Islet precursor cell (in vitro differentiated cells): Measurements from ENCODE around the gene DBNDD1.
"Not testable (repeated sequence)": the region's sequence is repeated elsewhere in the genome, so short reads cannot be mapped to it uniquely, and the experiment has no call there.

Experiments
- DNase-seq: peaks from one replicate; pipeline ENCODE4 v3.0.0-alpha.2; 2018

DBNDD1 gene

GRCh38 chr16:90010676-90011507 is 8.4 kb downstream of the DBNDD1 start:
- no peak for DNase-seq

GRCh38 chr16:90009172-90009899 is 9.9 kb downstream of the DBNDD1 start:
- DNase-seq: no peak

- no peak for DNase-seq
Measured at GRCh38 chr16:90008708-90009145, 10.5 kb downstream of the DBNDD1 start.

GRCh38 chr16:90007635-90008234 is 11.5 kb downstream of the DBNDD1 start:
- DNase-seq: not testable (repeated sequence)

DNA sequence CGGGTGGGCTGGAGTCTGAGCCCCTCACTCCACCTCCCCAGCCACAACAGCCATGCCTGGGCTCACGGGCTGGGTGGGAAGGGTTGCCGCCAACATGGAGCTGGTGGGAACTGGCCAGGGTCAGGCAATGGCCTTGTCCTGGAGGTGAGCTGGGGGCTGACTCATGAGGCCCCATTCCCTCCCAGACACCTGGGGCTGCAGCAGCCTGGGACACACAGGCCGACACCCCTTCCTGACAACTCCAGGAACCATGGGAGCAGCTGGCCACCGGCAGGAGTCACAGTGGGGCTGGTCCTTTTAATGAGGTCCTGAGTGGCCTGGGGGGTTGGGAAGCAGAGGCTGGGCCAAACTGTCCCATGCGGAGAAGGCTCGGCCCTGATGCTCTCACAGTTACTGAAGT is 12.2 kb downstream of the DBNDD1 start:
- peak; percentile 53 for DNase-seq

- no peak for DNase-seq
Measured at GRCh38 chr16:90005956-90006663, 13.1 kb downstream of the DBNDD1 start.

GRCh38 chr16:90004577-90004976 is 14.7 kb downstream of the DBNDD1 start:
- DNase-seq: no peak

GRCh38 chr16:90002759-90003158 is 16.5 kb downstream of the DBNDD1 start:
- no peak for DNase-seq

- no peak for DNase-seq
Measured at GRCh38 chr16:90001761-90002503, 17.3 kb downstream of the DBNDD1 start.

DNA sequence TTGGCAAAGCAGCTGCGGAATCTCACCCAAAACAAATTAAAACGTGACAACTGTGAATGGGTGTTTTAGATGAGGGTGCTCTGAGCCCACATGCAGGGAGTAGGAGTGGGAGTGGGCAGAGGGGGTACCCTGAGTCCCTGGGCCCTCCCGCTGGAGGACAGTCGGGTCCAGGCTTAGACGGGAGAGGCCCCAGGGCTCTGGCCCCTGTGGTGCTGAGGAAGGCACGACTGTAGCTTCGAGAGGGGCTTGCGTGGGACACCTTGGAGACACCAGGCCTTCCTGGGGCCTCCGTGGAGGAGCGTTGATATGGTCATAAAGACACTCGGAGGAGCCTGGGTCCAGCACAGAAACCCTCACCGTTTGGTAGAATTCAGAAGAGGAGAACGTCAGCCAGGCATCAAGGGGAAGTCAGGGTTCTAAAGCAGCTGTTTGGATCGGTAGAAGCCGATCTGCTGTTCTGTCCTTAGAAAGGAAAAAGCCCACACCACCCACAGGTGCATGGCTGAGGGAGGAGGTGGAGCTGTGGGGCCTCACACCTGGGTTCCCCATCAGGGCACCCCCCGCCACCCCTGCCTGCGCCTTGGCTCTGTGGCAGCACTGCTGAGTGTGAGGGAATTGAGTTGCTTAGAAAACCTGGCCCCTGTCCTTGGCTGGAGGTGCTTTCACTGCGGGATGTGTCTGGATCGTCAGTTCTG is 18.4 kb downstream of the DBNDD1 start:
- no peak for DNase-seq

DNA sequence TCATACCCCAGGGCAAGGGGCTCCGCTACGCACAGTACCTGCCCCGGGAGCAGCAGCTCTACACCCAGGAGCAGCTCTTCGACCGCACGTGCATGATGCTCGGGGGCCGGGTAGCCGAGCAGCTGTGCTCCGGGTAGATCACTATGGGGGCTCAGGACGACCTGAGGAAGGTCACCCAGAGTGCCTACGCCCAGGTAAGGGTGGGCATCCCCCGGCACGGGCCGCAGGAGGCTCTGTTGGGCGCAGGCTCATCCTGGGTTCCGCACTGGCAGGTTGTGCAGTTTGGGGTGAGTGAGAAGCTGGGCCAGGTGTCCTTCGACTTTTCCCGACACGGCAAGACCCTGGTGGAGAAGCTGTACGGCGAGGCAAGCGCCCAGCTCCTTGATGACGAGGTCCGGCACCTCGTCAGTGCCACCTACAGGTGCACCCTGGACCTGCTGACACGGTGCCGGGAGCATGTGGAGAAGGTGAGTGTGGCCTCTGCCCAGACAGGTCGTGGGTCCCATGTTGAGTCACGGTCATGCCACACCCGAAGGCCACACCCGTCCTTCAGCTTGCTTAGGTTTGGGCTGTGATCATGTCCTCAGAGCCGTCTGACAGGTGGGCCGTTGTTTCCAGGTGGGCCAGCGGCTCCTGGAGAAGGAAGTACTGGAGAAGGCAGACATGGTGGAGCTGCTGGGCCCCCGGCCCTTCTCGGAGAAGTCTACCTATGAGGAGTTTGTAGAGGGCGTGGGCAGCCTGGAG is 19.3 kb downstream of the DBNDD1 start:
- DNase-seq: no peak

- no peak for DNase-seq
Measured at GRCh38 chr16:89996178-89996489, 23.1 kb downstream of the DBNDD1 start.

GRCh38 chr16:89995475-89996177 is 23.6 kb downstream of the DBNDD1 start:
- DNase-seq: peak; percentile 79

DNA sequence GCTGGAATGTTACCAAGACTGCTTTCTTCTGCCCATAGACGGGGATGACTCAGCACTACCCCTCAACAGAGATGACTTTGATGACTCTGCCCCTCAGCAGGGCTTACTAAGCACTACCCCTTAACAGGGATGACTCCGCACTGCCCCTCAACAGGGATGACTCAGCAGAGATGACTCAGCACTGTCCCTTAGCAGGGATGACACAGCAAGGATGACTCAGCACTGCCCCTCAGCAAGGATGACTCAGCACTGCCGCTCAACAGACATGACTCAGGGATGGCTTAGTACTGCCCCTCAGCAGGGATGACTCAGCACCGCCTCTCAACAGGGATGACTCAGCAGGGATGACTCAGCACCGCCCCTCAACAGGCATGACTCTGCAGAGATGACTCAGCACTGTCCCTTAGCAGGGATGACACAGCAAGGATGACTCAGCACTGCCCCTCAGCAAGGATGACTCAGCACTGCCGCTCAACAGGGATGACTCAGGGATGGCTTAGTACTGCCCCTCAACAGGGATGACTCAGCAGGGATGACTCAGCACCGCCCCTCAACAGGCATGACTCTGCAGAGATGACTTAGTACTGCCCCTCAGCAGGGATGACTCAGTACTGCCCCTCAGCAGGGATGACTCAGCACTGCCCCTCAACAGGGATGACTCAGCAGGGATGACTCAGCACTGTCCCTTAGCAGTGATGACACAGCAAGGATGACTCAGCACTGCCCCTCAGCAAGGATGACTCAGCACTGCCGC is 24.4 kb downstream of the DBNDD1 start:
- peak; percentile 80 for DNase-seq

- no peak for DNase-seq
Measured at GRCh38 chr16:89994389-89994720, 24.9 kb downstream of the DBNDD1 start.

DNA sequence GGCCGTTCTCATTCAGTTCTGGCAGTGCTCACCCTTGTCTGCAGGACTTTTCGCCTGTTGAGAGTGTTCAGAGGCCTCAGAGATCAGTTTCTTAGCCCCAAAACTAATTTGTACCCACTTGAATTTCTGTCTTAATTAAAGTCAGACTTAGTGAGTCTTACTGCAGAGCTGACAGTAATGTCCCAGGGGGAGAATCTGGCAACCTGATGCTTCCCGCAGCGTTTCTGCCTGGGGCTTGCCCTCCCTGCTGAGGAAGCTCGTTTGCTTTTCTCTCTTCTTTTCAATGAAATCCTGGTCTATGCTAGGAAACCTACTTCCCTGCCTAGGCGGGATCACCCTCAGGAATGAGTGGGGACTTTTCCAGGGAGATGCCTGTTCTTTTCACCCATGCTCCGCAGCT is 25.3 kb downstream of the DBNDD1 start:
- no peak for DNase-seq

DNA sequence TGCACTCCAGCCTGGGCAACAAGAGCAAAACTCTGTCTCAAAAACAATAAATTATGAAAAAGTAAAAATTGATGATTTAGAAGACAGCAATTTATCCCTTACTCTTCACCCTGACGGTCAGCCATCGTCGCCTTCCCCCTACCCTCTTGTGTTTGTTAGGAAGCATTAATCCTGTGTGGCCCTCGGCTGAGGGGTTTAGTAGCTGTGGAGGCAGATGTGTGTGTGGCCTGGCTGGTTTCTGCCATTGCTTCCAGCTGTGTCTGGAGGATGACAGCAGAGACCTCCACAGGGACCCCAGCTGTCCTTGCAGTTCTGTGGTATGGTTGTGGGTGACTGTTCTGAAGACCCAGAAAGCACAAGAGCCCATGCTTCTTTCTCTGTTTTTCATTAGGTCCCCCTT is 25.9 kb downstream of the DBNDD1 start:
- DNase-seq: no peak

GRCh38 chr16:89990799-89991198 is 28.5 kb downstream of the DBNDD1 start:
- DNase-seq: no peak

DNA sequence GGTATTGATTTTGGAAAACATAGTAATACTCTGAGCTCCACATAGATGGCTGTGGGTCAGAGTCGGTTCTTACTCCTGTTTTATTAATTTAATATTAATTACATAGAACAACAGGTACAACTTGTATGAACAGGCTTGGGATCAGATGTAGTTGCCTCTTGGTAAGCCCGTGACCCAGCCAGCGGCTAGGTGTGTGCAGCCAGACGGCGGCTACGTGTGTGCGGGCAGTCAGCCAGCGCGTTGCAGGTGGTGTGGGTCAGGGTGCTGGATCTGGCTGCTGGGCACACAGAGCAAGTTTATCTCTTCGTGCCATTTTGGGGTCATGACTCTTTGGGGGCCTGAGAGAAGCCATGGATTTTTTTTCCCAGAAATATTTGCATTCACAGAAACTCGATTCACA is 30.3 kb downstream of the DBNDD1 start:
- no peak for DNase-seq

DNA sequence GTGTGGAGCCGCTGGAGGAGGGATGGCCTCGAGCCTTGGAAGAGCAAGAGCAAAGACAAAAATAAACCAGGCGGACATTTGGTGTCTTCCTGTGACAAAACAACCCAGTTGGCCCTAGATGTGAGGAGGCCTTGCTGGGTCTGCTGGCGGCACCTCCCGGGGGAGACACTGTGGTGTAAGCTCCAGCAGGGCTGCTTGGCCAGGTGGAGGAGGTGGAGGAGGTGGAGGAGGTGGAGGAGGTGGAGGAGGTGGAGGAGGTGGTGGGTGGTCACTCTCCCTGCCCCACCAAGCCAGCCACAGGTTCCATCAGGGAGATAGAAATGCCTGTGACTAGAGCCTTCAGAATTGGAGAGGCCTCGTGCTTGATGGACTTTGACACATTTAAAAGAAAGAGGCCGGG is 32.1 kb downstream of the DBNDD1 start:
- no peak for DNase-seq
